WI38 (cell line): ENCODE results near the gene SYK.

Experiments
- H3K4me3 ChIP-seq: 2 replicates; pipeline ENCODE4 v1.5.1; 2011; ENCODE audit warnings: low read depth, mild to moderate bottlenecking, control low read depth, low read length
- TF ChIP-seq, protein P1 (sequence below): IDR thresholded peaks from 2 replicates; pipeline ENCODE4 v1.5.1; 2012; ENCODE audit warnings: low read depth, mild to moderate bottlenecking, control low read depth, low read length

Gene SYK

DNA sequence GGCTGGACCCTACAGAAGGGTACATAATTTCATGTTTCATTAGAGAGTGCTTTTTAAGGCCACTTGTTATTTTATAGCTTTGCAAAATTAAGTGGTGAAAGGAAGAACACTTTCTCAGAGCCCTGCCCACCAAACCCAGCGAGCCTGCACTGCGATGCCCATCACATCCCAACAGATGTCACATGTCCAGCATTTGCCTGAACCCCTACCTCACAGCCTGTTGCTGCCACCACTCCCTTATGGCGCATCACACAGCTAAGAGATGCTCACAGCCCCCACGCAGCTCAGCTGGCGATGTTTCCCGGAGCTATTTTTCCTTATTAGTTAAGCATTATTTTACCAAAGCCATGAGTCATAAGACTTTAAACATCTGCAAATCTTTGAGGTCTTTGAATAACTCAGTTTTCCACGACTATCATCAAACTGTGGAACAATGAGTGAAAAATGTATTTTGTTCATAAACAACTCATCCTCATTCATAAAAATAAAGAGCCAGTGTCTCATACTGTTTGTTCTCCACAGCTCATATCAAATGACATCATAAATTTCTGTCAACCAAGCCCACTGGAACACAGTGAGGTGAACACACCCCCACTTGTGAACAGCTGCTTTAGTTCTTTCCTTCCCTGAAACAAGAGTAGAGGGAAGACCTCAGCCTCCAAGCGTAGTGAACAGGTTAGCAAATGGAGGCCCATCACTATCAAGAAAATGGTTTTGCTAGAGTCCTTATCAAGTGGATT lies 104.9 kb downstream of the SYK start:
- TF ChIP-seq, protein P1, sequence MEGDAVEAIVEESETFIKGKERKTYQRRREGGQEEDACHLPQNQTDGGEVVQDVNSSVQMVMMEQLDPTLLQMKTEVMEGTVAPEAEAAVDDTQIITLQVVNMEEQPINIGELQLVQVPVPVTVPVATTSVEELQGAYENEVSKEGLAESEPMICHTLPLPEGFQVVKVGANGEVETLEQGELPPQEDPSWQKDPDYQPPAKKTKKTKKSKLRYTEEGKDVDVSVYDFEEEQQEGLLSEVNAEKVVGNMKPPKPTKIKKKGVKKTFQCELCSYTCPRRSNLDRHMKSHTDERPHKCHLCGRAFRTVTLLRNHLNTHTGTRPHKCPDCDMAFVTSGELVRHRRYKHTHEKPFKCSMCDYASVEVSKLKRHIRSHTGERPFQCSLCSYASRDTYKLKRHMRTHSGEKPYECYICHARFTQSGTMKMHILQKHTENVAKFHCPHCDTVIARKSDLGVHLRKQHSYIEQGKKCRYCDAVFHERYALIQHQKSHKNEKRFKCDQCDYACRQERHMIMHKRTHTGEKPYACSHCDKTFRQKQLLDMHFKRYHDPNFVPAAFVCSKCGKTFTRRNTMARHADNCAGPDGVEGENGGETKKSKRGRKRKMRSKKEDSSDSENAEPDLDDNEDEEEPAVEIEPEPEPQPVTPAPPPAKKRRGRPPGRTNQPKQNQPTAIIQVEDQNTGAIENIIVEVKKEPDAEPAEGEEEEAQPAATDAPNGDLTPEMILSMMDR = no peak
- no peak overlapping the region for H3K4me3 ChIP-seq

DNA sequence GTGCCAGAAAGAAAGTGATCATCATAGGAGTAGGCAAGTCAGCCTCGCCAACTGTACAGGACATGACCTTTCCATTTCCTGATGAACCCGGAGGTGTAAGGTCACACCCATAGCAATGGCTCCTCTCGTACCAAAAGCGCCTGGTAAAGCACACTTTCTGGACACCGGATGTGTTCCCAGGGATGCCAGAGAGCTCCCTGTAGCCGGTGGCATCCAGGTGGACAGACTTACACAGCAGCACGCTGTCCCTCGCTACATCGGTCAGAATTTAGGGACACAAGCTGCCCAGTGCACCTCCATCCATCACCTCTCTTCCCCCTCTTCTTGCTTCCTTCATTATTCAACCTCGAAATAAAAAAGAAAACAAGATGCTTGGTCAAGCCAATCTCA lies 105.4 kb downstream of the SYK start:
- TF ChIP-seq, protein P1 = no peak
- H3K4me3 ChIP-seq = no peak overlapping the region

DNA sequence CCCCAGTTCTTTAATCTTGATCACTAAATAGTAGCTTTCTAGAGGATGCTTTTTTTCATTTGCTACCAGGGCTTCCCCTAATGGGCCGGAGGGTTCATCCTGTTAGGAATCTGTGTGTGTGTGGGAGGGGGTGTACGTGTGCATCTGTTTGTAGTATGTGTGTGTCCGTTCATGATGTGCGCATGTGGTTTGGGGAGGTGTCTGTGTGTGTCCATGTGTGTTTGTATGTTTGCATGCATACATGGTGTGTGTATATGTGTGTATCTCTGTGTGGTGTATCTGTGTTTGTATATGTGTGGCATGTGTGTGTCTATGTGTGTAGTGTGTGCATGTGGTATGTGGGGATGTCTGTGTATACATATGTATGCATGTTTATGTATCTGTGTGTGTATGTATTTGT lies 106.2 kb downstream of the SYK start:
- no peak overlapping the region for H3K4me3 ChIP-seq

DNA sequence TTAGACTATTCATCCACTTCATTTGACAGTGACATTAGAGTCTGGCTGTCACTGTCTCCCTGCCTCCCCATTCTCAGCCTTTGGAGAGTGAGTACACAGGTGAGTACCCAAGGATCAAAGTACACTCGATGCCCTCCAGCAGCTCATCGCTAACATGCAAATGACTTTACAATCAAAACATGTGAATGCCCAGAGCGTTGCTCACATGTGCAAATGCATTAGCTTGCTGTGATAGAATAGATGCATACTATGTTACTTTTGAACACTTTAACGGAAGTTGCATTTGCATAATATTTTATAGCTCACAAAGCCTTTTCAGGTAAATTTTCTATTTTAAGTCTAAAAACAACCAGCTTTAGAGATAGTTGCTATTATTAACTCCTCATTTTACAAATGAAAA lies 107.6 kb downstream of the SYK start:
- TF ChIP-seq, protein P1 = no peak
- H3K4me3 ChIP-seq = no peak overlapping the region

More for the DNA sequence above, 106.2 kb downstream of the SYK start:
- TF ChIP-seq, protein P1 = no peak

DNA sequence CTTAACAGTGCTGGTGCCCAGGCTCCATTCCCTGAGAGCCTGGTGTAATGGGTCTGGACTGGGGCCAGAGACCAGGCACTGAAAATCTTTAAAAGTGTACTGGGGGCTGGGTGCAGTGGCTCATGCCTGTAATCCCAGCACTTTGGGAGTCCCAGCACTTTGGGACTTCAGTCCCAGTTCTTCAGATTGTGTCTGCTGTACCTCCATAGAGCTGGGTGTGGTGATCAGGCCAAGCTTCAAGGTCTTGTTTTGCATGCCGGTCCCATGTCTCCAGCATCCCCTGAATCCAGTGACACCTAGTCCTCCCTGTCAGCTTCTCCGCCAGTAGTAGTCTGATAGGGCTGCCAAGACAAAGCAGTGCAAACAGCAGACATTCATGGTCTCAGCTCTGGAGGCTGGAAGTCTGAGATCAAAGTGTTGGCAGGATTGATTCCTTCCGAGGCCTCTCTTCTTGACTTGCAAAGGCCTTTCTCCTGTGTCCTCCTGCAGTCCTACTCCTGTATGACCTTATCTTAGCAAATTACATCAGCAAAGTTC lies 108.2 kb downstream of the SYK start:
- TF ChIP-seq, protein P1 = no peak
- no peak overlapping the region for H3K4me3 ChIP-seq

DNA sequence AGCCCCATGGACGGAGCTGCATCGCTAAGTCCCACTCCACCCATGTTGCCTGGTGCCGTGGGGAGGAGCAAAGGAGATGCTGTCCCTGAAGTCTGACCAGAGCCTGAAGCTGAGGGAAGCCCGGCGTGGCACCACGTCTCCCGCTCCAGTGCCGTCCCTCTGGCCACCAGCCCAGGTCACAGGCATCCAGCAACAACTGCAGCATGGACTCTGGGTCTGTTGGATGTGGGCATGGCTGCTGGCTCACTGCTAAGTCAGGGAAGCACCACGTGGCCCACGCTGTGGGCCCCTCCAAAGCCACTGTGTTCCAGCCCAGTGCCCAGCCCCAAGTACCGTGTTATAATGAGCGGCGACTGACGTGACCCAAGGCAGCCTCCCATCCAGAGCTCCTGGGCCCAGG lies 112.6 kb downstream of the SYK start:
- no peak overlapping the region for H3K4me3 ChIP-seq
- TF ChIP-seq, protein P1 = no peak

DNA sequence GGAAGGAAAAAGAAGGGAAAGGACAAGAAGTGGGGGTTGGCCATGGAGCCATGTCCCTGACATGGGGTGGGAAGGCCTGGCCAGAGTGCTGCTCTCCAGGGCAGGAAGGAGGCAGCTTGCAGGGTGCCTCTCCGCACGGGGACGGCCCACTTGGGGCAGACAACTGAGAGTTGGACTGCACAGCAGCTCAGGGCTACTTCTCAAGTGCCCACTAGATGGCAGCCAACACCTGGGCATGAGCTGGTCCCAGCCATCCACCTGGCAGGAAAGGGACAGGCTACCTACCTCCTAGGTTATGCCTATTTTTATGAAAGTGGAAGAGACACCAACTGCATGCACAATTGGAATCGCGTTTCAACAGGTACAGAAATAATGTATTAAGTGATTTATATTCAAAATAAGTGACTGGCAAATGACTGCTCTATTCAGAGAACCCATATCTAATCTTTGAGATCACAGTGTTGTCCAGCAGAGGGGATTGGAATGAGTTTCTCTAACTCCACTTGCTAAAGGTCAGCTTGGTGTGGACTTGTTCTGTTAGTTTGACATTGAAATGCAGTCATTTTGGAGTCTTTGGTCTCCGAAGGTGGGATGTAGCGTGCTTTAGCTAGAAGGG lies 113.4 kb downstream of the SYK start:
- no peak overlapping the region for H3K4me3 ChIP-seq
- TF ChIP-seq, protein P1 = peak; percentile 81
